Transverse colon (tissue), 4 donors: Measurements from ENCODE around the gene TMEM187. TPM values are rescaled to one million over a fixed set of nuclear protein-coding genes. Genes with fewer than 3 reads are reported as not detected.

ENCODE experiments used
- DNase-seq: peaks from one replicate; pipeline ENCODE4 v3.0.0-alpha.2; 2019
- H3K27ac ChIP-seq, 4 donors: fragments of 200-600 bp; sonication (generic); 2 replicates each; pipeline ENCODE4 v1.5.1; 2016 to 2018; ENCODE audit warnings: inconsistent platforms in 4 of 4
- H3K27me3 ChIP-seq: fragments of 200-600 bp; sonication (generic); 2 replicates; pipeline ENCODE4 v1.5.1; 2017; ENCODE audit warnings: inconsistent platforms
- H3K36me3 ChIP-seq, 4 donors: fragments of 200-600 bp; sonication (generic); 2 replicates each; pipeline ENCODE4 v1.5.1; 2017 to 2019; ENCODE audit warnings: inconsistent platforms in 4 of 4
- H3K4me1 ChIP-seq, 4 donors: fragments of 200-600 bp; sonication (generic); 2 replicates each; pipeline ENCODE4 v1.5.1; 2017 to 2020; ENCODE audit warnings: inconsistent platforms in 4 of 4
- H3K4me3 ChIP-seq, 4 donors: fragments of 200-600 bp; sonication (generic); 1 replicate in 1 of 4; 2 replicates in 3 of 4; pipeline versions ENCODE4 v1.5.1 to v1.6.1; 2017 to 2019; ENCODE audit warnings: inconsistent platforms in 4 of 4
- H3K9me3 ChIP-seq, 2 donors: fragments of 200-600 bp; sonication (generic); 2 replicates each; pipeline ENCODE4 v1.5.1; 2017 to 2019; ENCODE audit warnings: inconsistent platforms in 2 of 2
- EP300 ChIP-seq: sonication (generic); formaldehyde crosslinking; IDR thresholded peaks from one replicate; pipeline ENCODE4 v1.6.1; 2017; ENCODE audit warnings: antibody characterized with exemption, low read depth
- POLR2A ChIP-seq: fragments of 450-650 bp; IDR thresholded peaks from one replicate; pipeline ENCODE4 v1.6.1; 2016; ENCODE audit warnings: antibody characterized with exemption, mild to moderate bottlenecking, moderate library complexity
- POLR2AphosphoS5 ChIP-seq, 3 donors: sonication (generic); formaldehyde crosslinking; IDR thresholded peaks; one replicate each; pipeline ENCODE4 v1.6.1; 2016; ENCODE audit warnings: antibody characterized with exemption in 3 of 3
- WGBS, 2 donors: methylation state at CpG; one replicate each; pipeline ENCODE4 v1.1.5; 2018; ENCODE audit warnings: low coverage in 1 of 2; 5-methylcytosine and 5-hydroxymethylcytosine counted together
- in situ Hi-C, 4 donors: fragments of 200-750 bp; cut with MboI; loops; one replicate each; pipeline versions ENCODE4 v1.15.0 to v1.15.1; 2017; ENCODE audit warnings: low sequenced_read_pairs in 3 of 4, low pct_ligation_motif_present in 1 of 4, low pct_unique_long_range_greater_than_20kb in 1 of 4
- intact Hi-C: fragments of 100-400 bp; cut with DNase I; formaldehyde crosslinking; loops from one replicate; pipeline ENCODE4 v1.15.1; 2023; ENCODE audit warnings: low total_unique reads
- total RNA-seq, 4 donors: library from RNA; depleted of rRNA; stranded (reverse); fragments of >200 nt; gene quantifications; one replicate each; pipeline ENCODE4 v1.1.0, GENCODE V29; 2016
- TF ChIP-seq, protein P1 (sequence below), 5 experiments: fragments of 200-600 bp in 3 of 5; fragments of 450-650 bp in 2 of 5; sonication (generic) in 3 of 5; IDR thresholded peaks; 1 replicate in 2 of 5; 2 replicates in 3 of 5; pipeline ENCODE4 v1.5.1; 2016 to 2017; ENCODE audit warnings: antibody characterized with exemption in 5 of 5, inconsistent platforms in 3 of 5, mild to moderate bottlenecking in 2 of 5, moderate library complexity in 1 of 5

TMEM187 gene, protein sequence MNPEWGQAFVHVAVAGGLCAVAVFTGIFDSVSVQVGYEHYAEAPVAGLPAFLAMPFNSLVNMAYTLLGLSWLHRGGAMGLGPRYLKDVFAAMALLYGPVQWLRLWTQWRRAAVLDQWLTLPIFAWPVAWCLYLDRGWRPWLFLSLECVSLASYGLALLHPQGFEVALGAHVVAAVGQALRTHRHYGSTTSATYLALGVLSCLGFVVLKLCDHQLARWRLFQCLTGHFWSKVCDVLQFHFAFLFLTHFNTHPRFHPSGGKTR
- total RNA-seq: 10 to 100 TPM in 1 of 4 donors, 1 to 10 TPM in 3; 1.6 to 11.2 (median 5.5) TPM

DNA sequence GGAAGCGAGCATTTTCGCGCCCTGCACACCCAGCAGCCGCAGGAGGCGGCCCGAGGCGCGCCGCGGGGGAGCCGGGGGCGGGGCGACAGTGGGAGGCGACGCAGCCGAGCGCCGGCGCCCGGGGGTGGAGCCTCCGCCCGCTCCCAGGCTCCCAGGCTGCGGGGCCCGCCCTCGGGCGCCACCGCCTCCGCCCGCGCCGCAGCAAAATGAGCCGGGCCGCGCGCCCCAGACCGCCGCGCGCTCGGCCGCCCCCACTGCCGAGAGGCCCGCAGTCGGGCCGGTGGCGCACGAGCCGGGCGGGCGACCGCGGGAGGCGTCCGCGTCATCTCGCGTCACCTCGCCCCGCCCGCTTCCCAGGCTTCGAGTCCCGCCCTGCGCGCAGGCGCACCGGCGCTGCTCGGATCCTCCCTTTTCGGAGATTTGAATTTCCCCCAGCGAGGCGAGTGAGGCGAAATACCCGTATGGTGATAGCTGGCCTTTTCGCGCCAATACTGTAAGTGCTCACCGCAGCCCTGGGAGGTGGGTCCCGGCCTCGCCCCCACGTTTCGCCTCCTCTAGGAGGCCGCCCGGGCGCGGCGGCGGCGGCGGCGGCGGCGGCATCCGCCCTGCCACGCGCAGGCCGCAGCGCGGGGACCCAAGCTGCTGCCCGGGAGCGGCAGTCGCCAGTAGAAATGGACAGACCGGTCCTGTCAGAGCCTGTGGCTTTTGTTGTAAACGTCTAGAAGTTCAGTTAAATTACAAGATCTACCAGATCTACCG is at the start of gene TMEM187:
TSS of gene TMEM187 (plus strand) at position 387 of the 759 bp plus-strand sequence. CDS start 9,309 bp downstream, outside the sequence.
- Histone ChIP-seq H3K4me3 (peak within 1 kb of the TSS; percentile 63 to 91 (median 86)), H3K9me3 (no peaks in the 10 kb centered on the region), H3K4me1 (peaks cover 0 to 40% (median 37%) of the 10 kb centered on the region in 4 donors), H3K27me3 (no peaks in the 10 kb centered on the region), H3K36me3 (no peaks in the 10 kb centered on the region), H3K27ac (peak within 1 kb of the TSS; percentile 94 to 100 (median 98))
- DNase-seq: peak; percentile 90
- in situ Hi-C loops (loop anchor here in 2 of 4 donors (25.0 kb wide), 2 partner anchors 210 to 565 kb away; partner anchors contain the start of genes G6PD (in 1 of the 2), IKBKG (in 1 of the 2) and PLXNB3 (in 1 of the 2)), intact Hi-C loops (no loop called here)
- TF ChIP-seq POLR2A (no peak), POLR2AphosphoS5 (IDR thresholded peaks at IDR 0.05) (peak; percentile 4 to 36 (median 6))
- 25% methylated on average over 98 of the region's 103 CpGs; no CpG with 5 or more reads in 1 of the 2 donors for WGBS, 2 donors

DNA sequence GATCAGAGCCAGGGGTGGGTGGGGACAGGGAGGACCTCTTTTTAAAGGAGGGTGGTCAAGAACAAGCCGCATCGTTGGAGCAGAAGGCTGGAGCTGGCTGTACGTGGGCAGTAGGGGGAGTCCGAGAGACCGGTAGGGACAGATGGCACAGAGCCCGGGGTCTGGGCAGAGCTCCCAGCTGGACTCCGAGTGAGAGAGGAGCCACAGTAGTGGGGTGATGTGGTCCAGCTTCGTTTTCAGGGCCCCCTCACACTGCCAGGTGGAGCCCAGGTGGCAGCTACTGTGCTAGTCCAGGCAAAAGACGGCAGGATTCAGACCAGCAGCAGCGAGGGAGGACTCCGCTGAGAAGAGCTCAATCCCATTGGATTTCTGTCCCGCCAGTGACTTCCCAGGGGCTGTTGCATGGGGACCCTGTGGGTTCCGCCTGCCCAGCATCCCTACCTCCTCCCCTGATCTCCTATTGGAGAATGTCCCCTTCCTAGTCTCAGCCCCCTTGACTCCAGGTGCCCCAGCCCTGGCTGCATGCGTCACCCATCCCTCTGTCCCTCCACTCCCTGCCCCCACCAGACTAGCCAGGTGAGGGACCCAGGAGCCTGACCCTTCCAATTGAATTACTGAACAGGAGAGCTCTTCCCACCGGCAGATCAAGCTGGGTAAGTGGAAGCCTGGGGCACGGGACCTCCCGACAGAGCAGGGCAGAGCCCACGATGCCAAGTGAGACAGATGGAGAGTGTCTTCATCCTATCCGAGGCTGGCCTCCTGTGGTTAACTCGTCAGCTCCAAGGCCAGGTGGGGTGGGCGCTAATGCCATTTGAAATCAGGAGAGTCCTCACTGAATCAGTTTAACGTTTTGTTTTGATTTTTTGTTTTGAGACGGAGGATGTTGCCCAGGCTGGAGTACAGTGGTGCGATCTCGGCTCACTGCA is 49.4 kb upstream of the TMEM187 start:
- no peaks in the 10 kb centered on the region for H3K36me3 ChIP-seq
- peaks cover 0 to 35% (median 13%) of the 10 kb centered on the region in 4 donors for H3K4me1 ChIP-seq
- H3K9me3 ChIP-seq: no peaks in the 10 kb centered on the region
- DNase-seq: peak; percentile 72
- H3K27ac ChIP-seq: peak overlapping the region in 3 of 4 donors; percentile 9 to 99 (median 98)
- intact Hi-C loops: no loop called here
- WGBS, 2 donors: 61% methylated on average over 25 of the region's 25 CpGs; no CpG with 5 or more reads in 1 of the 2 donors
- TF ChIP-seq, protein P1, sequence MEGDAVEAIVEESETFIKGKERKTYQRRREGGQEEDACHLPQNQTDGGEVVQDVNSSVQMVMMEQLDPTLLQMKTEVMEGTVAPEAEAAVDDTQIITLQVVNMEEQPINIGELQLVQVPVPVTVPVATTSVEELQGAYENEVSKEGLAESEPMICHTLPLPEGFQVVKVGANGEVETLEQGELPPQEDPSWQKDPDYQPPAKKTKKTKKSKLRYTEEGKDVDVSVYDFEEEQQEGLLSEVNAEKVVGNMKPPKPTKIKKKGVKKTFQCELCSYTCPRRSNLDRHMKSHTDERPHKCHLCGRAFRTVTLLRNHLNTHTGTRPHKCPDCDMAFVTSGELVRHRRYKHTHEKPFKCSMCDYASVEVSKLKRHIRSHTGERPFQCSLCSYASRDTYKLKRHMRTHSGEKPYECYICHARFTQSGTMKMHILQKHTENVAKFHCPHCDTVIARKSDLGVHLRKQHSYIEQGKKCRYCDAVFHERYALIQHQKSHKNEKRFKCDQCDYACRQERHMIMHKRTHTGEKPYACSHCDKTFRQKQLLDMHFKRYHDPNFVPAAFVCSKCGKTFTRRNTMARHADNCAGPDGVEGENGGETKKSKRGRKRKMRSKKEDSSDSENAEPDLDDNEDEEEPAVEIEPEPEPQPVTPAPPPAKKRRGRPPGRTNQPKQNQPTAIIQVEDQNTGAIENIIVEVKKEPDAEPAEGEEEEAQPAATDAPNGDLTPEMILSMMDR (IDR thresholded peaks at IDR 0.05): peak; percentile 10 to 42 (median 36)
- TF ChIP-seq POLR2A: no peak
- TF ChIP-seq EP300: no peak
- in situ Hi-C loops: loop anchor here in 1 of 4 donors (25.0 kb wide), 1 partner anchor 111 kb away; no protein-coding TSS in a partner anchor
- no peak overlapping the region for H3K4me3 ChIP-seq
- no peaks in the 10 kb centered on the region for H3K27me3 ChIP-seq

DNA sequence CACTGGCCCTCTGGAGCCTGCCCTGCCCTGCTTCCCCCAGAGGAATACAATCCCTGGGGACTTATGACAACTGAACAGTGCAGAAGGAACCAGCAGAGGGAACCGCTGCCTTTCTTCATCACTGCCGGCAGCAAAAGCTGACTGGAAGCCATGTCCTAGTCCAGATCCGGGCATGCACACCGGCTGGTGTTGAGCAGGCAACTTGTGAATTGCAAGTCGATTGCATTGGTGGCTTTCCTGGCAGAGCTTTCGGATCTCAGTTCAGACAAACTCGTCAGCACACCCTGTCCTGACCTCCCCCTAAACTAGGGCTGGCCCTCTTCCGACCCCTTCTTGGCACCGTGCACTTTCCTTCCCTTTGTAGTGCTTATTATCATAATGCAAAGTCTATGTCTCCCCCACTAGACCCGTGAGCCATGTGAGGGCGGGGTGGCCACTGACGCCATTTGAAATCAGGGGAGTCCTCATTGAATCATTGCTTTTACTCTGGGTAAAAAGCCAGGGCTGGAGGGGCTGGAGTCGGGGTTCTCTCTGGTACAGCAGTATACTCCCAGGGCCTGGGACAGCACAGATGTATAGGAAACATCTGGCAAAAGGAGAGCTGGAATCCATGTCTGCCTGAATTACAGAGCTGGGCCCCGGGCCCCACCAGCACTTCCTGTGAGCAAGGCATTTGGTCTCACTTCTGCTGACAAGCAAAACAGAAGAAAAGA is 48.2 kb upstream of the TMEM187 start:
- 39% methylated on average over 14 of the region's 14 CpGs; no CpG with 5 or more reads in 1 of the 2 donors for WGBS, 2 donors
- intact Hi-C loops: no loop called here
- in situ Hi-C loops: loop anchor here in 1 of 4 donors (25.0 kb wide), 1 partner anchor 112 kb away; no protein-coding TSS in a partner anchor
- TF ChIP-seq, protein P1 (IDR thresholded peaks at IDR 0.05): peak in 2 of 5 experiments; percentile 22 to 26
- TF ChIP-seq POLR2A (no peak), EP300 (no peak), POLR2AphosphoS5 (IDR thresholded peaks at IDR 0.05) (no peak)
- peak; percentile 45 for DNase-seq
- Histone ChIP-seq H3K36me3 (no peaks in the 10 kb centered on the region), H3K4me3 (peak overlapping the region in 1 of 4 donors; percentile 63), H3K27me3 (no peaks in the 10 kb centered on the region), H3K27ac (peak overlapping the region; percentile 96 to 99 (median 98)), H3K4me1 (peaks cover 7 to 44% (median 17%) of the 10 kb centered on the region in 4 donors), H3K9me3 (no peaks in the 10 kb centered on the region)

DNA sequence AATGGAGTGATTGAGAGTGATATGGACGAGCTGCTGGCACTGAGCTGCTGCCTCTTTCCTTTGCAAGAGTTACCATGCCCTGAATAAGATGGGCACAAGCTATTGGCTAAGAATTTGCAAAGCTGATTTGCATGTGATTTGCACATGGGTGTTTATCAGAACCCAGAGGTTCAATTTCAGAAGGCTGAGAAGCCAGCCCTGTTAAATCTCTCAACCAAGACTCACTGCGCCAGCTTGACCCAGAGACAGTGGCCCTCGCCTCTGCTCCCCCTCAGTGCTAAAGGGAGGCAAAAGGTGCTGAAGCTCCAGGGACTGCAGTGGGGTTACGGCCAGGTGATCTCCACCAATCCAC is 47.2 kb upstream of the TMEM187 start:
- in situ Hi-C loops: loop anchor here in 1 of 4 donors (25.0 kb wide), 2 partner anchors 138 to 963 kb away; partner anchors contain the start of genes IDH3G, SRPK3 and SSR4
- Histone ChIP-seq H3K27me3 (no peaks in the 10 kb centered on the region), H3K36me3 (no peaks in the 10 kb centered on the region), H3K4me3 (peak overlapping the region in 3 of 4 donors; percentile 53 to 63 (median 53)), H3K4me1 (peaks cover 7 to 46% (median 19%) of the 10 kb centered on the region in 4 donors), H3K27ac (peak overlapping the region; percentile 96 to 99 (median 98)), H3K9me3 (no peaks in the 10 kb centered on the region)
- intact Hi-C loops: no loop called here
- WGBS, 2 donors: 75% methylated on average over 4 of the region's 4 CpGs; no CpG with 5 or more reads in 1 of the 2 donors
- TF ChIP-seq, protein P1 (IDR thresholded peaks at IDR 0.05): no peak
- TF ChIP-seq POLR2A (no peak), EP300 (no peak), POLR2AphosphoS5 (IDR thresholded peaks at IDR 0.05) (no peak)
- DNase-seq: no peak
